ENCODE results near the gene CLMN. TPM values are rescaled to one million over a fixed set of nuclear protein-coding genes. Genes with fewer than 3 reads are reported as not detected.
A peak's percentile ranks its signal among the peaks of the same experiment; 100 is the strongest.

Gene CLMN
- polyA plus RNA-seq, 3 donors: 22.0 to 33.7 (median 23.2) TPM

- H3K27ac Mint-ChIP-seq: peak overlapping the region in 3 of 7 donors; percentile 8 to 49 (median 32)
- no peaks in the 10 kb centered on the region for H3K9me3 Mint-ChIP-seq
- no peak overlapping the region for H3K4me3 ChIP-seq (replicated peaks in 1 of 3; ENCODE audit: low read depth in 2 of 3, low read length in 3 of 3)
These were observed 165.8 kb downstream of the CLMN start for GRCh38 chr14:95153866-95154265.

GRCh38 chr14:95151561-95151960 is 168.1 kb downstream of the CLMN start:
- Histone ChIP-seq H3K4me2 (replicated peaks; ENCODE audit: extremely low read depth, low read length, poor library complexity, severe bottlenecking) (no peak overlapping the region), H3K79me2 (ENCODE audit: insufficient read depth, low read length) (peaks cover 100% of the 10 kb centered on the region), H3K4me1 (ENCODE audit: control insufficient read depth in 1 of 2, insufficient read depth in 2 of 2, low read length in 2 of 2) (peaks cover 23 to 30% of the 10 kb centered on the region in 2 donors), H2AFZ (ENCODE audit: insufficient read depth, low read depth, low read length, poor library complexity, severe bottlenecking) (no peak overlapping the region), H3K4me3 (replicated peaks in 1 of 3; ENCODE audit: low read depth in 2 of 3, low read length in 3 of 3) (no peak overlapping the region), H3K27me3 (ENCODE audit: control insufficient read depth in 2 of 2, insufficient read depth in 2 of 2, low read length in 2 of 2) (no peaks in the 10 kb centered on the region), H4K20me1 (ENCODE audit: insufficient read depth, low read length) (peaks cover 75% of the 10 kb centered on the region), H3K9ac (ENCODE audit: insufficient read depth, low read length, poor library complexity, severe bottlenecking) (no peak overlapping the region), H3K36me3 (replicated peaks in 1 of 2; ENCODE audit: control insufficient read depth in 1 of 2, insufficient read depth in 2 of 2, low read length in 2 of 2) (no peaks in the 10 kb centered on the region), H3K27ac (ENCODE audit: low read depth in 1 of 2, low read length in 2 of 2) (no peak overlapping the region), H3K9me3 (replicated peaks in 1 of 2; ENCODE audit: control insufficient read depth in 1 of 2, insufficient read depth in 1 of 2, low read length in 2 of 2) (no peaks in the 10 kb centered on the region)
- peak overlapping the region in 2 of 7 donors; percentile 0 to 47 for H3K27ac Mint-ChIP-seq
- DNase-seq: no peak
- H3K27me3 Mint-ChIP-seq (ENCODE audit: low read depth in 3 of 3): no peaks in the 10 kb centered on the region
- H3K9me3 Mint-ChIP-seq: peaks cover 0 to 3% (median 0%) of the 10 kb centered on the region in 7 donors
- no peak for TF ChIP-seq CTCF (IDR thresholded peaks at IDR 0.05)
- H3K4me3 Mint-ChIP-seq: no peak overlapping the region
- H3K36me3 Mint-ChIP-seq: peaks cover 11 to 12% of the 10 kb centered on the region in 2 donors
- intact Hi-C loops (cut with micrococcal nuclease): loop anchor here in 1 of 2 donors (10.0 kb wide), 1 partner anchor 363 kb away; the partner anchor contains the start of gene SYNE3
- peaks cover 79% of the 10 kb centered on the region for H3K4me1 Mint-ChIP-seq
- WGBS (ENCODE audit: insufficient coverage): 83% methylated on average over 8 of the region's 8 CpGs

More at GRCh38 chr14:95153866-95154265, 165.8 kb downstream of the CLMN start:
- no peak overlapping the region for H2AFZ ChIP-seq (ENCODE audit: insufficient read depth, low read depth, low read length, poor library complexity, severe bottlenecking)
- TF ChIP-seq CTCF (IDR thresholded peaks at IDR 0.05): no peak
- H3K9ac ChIP-seq (ENCODE audit: insufficient read depth, low read length, poor library complexity, severe bottlenecking): no peak overlapping the region
- H3K27ac ChIP-seq (ENCODE audit: low read depth in 1 of 2, low read length in 2 of 2): no peak overlapping the region
- no CpG with 5 or more reads among the region's 4 CpGs for WGBS (ENCODE audit: insufficient coverage)
- peaks cover 80% of the 10 kb centered on the region for H3K79me2 ChIP-seq (ENCODE audit: insufficient read depth, low read length)
- Mint-ChIP-seq H3K4me3 (no peak overlapping the region), H3K4me1 (peaks cover 74% of the 10 kb centered on the region), H3K36me3 (peaks cover 2 to 6% of the 10 kb centered on the region in 2 donors), H3K27me3 (ENCODE audit: low read depth in 3 of 3) (no peaks in the 10 kb centered on the region)
- no peak for DNase-seq
- H3K4me2 ChIP-seq (replicated peaks; ENCODE audit: extremely low read depth, low read length, poor library complexity, severe bottlenecking): no peak overlapping the region
- intact Hi-C loops (cut with micrococcal nuclease): loop anchor here in 1 of 2 donors (10.0 kb wide), 1 partner anchor 361 kb away; the partner anchor contains the start of gene SYNE3
- H4K20me1 ChIP-seq (ENCODE audit: insufficient read depth, low read length): peaks cover 54% of the 10 kb centered on the region
- no peaks in the 10 kb centered on the region for H3K9me3 ChIP-seq (replicated peaks in 1 of 2; ENCODE audit: control insufficient read depth in 1 of 2, insufficient read depth in 1 of 2, low read length in 2 of 2)
- H3K36me3 ChIP-seq (replicated peaks in 1 of 2; ENCODE audit: control insufficient read depth in 1 of 2, insufficient read depth in 2 of 2, low read length in 2 of 2): no peaks in the 10 kb centered on the region
- peaks cover 33 to 37% of the 10 kb centered on the region in 2 donors for H3K4me1 ChIP-seq (ENCODE audit: control insufficient read depth in 1 of 2, insufficient read depth in 2 of 2, low read length in 2 of 2)
- H3K27me3 ChIP-seq (ENCODE audit: control insufficient read depth in 2 of 2, insufficient read depth in 2 of 2, low read length in 2 of 2): no peaks in the 10 kb centered on the region
